CD4-positive, alpha-beta T cell (primary cell): ENCODE data around the gene GALNT2. TPM values are rescaled to one million over a fixed set of nuclear protein-coding genes. Genes with fewer than 3 reads are reported as not detected.

Source experiments
- ATAC-seq: fragments of 200-7000 bp; cut with Tn5 transposase; one replicate; pipeline ENCODE4 v1.10.0; 2022; ENCODE audit warnings: mild to moderate bottlenecking; ENCODE audit not compliant: poor library complexity
- CTCF ChIA-PET: fragments of 350-600 bp; sonication (Branson Sonifier 250); formaldehyde crosslinking; loops from one replicate; lab custom pipeline; 2021; ENCODE audit warnings: antibody characterized with exemption, inconsistent platforms; lab: Charles Lee
- POLR2A ChIA-PET: fragments of 350-600 bp; sonication (Branson Sonifier 250); formaldehyde crosslinking; loops from one replicate; lab custom pipeline; 2021; ENCODE audit warnings: antibody characterized with exemption, inconsistent platforms; lab: Charles Lee
- DNase-seq, 14 experiments: peaks; one replicate each; pipeline ENCODE4 v3.0.0-alpha.2; 2013 to 2020; ENCODE audit warnings: mixed read lengths in 2 of 14
- H3K27ac ChIP-seq, 2 donors: one replicate each; pipeline versions ENCODE4 v1.5.1 to v1.7.0; 2013; ENCODE audit warnings: low read length in 2 of 2, low read depth in 1 of 2, mild to moderate bottlenecking in 1 of 2
- H3K27me3 ChIP-seq, 2 experiments: 1 replicate in 1 of 2; 2 replicates in 1 of 2; pipeline versions ENCODE4 v1.6.1 to v1.7.0; 2013; ENCODE audit warnings: low read length in 2 of 2, control low read depth in 1 of 2, mild to moderate bottlenecking in 1 of 2, moderate library complexity in 1 of 2; ENCODE audit not compliant: insufficient read depth in 2 of 2, control insufficient read depth in 1 of 2
- H3K36me3 ChIP-seq: one replicate; pipeline ENCODE4 v1.6.1; 2013; ENCODE audit warnings: low read length, control low read depth; ENCODE audit not compliant: insufficient read depth
- H3K4me1 ChIP-seq: one replicate; pipeline ENCODE4 v1.6.1; 2013; ENCODE audit warnings: low read length, control low read depth; ENCODE audit not compliant: insufficient read depth
- H3K4me3 ChIP-seq: one replicate; pipeline ENCODE4 v1.5.1; 2013; ENCODE audit warnings: mild to moderate bottlenecking, low read length, moderate library complexity
- H3K9me3 ChIP-seq, 2 experiments: 1 replicate in 1 of 2; 2 replicates in 1 of 2; pipeline versions ENCODE4 v1.6.1 to v1.7.0; 2013; ENCODE audit warnings: low read length in 2 of 2, mild to moderate bottlenecking in 2 of 2, control low read depth in 1 of 2, moderate library complexity in 1 of 2; ENCODE audit not compliant: control insufficient read depth in 1 of 2, insufficient read depth in 1 of 2
- H3K27ac Mint-ChIP-seq: one replicate; pipeline ENCODE4 v1.8.0; 2020; ENCODE audit warnings: mixed read lengths
- H3K27me3 Mint-ChIP-seq: one replicate; pipeline ENCODE4 v1.8.0; 2021; ENCODE audit warnings: mixed read lengths
- H3K36me3 Mint-ChIP-seq: one replicate; pipeline ENCODE4 v1.8.0; 2021; ENCODE audit warnings: low read depth, mixed read lengths
- H3K4me1 Mint-ChIP-seq: one replicate; pipeline ENCODE4 v1.8.0; 2021; ENCODE audit warnings: low read depth, mixed read lengths
- H3K4me3 Mint-ChIP-seq: one replicate; pipeline ENCODE4 v1.8.0; 2020; ENCODE audit warnings: mild to moderate bottlenecking, mixed read lengths
- H3K9me3 Mint-ChIP-seq: one replicate; pipeline ENCODE4 v1.8.0; 2020; ENCODE audit warnings: mixed read lengths
- intact Hi-C, 2 experiments: fragments of 100-400 bp; cut with DNase I in 1 of 2; cut with micrococcal nuclease in 1 of 2; formaldehyde crosslinking; loops; one replicate each; pipeline versions ENCODE4 v1.15.1 to v1.9.0; 2023 to 2025; cut with DNase I, micrococcal nuclease
- total RNA-seq, 174 experiments: library from RNA in 2 of 174; stranded (reverse) in 2 of 174; gene quantifications; one replicate each; pipeline ENCODE4 v1.2.3 and lab custom pipeline; 2021 to 2026
- TF ChIP-seq, protein P1 (sequence below): fragments of 200-600 bp; IDR thresholded peaks from one replicate; pipeline ENCODE4 v1.8.0; 2022; ENCODE audit warnings: antibody characterized with exemption, mild to moderate bottlenecking

GALNT2 gene
- total RNA-seq, 2 experiments from 2014 or later: 11.0 to 11.4 TPM

DNA sequence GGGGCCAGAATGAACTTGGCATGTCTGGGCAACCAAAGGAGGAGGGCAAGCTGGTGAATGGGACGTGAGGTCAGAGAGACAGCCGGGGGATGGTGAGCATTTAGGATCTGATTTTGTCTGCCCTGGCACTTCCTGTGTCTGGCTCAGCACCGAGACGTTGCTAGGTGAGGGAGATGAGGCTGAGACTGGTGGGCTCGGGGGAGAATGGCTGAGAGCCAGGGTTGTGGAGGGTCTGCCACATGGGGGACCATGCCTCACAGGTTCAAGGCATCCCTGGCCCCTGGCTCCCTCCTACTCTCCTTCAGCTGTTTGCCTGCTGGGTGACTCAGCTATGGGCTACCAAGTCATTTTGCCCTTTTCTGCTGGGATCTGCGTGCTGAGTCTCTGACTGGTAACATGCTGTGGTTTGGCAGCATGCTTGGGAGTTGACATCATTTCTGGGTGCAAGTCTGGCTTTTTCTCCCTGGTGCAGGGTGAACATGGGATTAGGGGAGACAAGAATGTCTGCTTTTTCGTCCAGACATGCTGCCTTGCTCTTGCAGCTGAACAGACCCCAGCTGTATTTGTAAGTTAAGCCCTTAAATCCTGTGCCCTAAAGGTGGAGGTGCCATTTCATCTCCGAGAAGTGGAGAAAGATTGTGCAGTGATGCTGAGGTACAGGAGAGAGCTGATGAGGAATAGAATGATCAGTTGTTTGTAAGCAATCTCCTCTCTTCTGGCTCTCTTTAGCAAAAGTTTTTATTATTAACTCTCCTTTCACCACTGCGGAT, 17.6 kb downstream of the GALNT2 start:
- ChIA-PET CTCF (no interaction called here), POLR2A (no interaction called here)
- H3K9me3 Mint-ChIP-seq: no peaks in the 10 kb centered on the region
- peaks cover 15% of the 10 kb centered on the region for H3K4me1 ChIP-seq
- H3K27ac Mint-ChIP-seq: peak overlapping the region; percentile 50
- H3K27ac ChIP-seq: no peak overlapping the region
- intact Hi-C loops: no loop called here
- H3K4me1 Mint-ChIP-seq: peaks cover 75% of the 10 kb centered on the region
- H3K4me3 ChIP-seq: no peak overlapping the region
- peak overlapping the region; percentile 13 for H3K4me3 Mint-ChIP-seq
- peaks cover 0 to 9% of the 10 kb centered on the region in 2 experiments for H3K9me3 ChIP-seq
- ATAC-seq (peak; percentile 66), DNase-seq (peak in 2 of 14 experiments; percentile 6 to 41)
- no peaks in the 10 kb centered on the region for H3K27me3 ChIP-seq
- H3K36me3 ChIP-seq: no peaks in the 10 kb centered on the region
- TF ChIP-seq, protein P1, sequence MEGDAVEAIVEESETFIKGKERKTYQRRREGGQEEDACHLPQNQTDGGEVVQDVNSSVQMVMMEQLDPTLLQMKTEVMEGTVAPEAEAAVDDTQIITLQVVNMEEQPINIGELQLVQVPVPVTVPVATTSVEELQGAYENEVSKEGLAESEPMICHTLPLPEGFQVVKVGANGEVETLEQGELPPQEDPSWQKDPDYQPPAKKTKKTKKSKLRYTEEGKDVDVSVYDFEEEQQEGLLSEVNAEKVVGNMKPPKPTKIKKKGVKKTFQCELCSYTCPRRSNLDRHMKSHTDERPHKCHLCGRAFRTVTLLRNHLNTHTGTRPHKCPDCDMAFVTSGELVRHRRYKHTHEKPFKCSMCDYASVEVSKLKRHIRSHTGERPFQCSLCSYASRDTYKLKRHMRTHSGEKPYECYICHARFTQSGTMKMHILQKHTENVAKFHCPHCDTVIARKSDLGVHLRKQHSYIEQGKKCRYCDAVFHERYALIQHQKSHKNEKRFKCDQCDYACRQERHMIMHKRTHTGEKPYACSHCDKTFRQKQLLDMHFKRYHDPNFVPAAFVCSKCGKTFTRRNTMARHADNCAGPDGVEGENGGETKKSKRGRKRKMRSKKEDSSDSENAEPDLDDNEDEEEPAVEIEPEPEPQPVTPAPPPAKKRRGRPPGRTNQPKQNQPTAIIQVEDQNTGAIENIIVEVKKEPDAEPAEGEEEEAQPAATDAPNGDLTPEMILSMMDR: no peak
- no peaks in the 10 kb centered on the region for H3K27me3 Mint-ChIP-seq
- H3K36me3 Mint-ChIP-seq: peaks cover 4% of the 10 kb centered on the region

DNA sequence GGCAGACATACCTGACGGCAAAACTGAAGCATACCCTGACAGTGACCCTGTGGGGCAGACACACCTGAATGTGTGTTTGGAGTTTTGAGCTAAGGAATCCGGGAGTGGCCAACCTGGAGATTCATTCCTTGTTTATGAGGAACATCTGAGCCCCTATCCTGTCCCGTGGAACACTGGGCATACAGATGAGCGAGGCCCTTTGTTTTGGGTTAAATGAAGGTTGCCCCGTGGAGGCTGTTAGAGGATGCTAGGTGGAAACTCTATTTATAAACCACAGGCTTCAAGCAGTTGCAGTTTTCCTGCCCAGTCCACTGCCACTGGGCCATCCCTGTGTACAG, 18.1 kb downstream of the GALNT2 start:
- no peak overlapping the region for H3K4me3 ChIP-seq
- TF ChIP-seq, protein P1: no peak
- H3K4me1 ChIP-seq: peaks cover 15% of the 10 kb centered on the region
- CTCF ChIA-PET: no interaction called here
- H3K27me3 ChIP-seq: no peaks in the 10 kb centered on the region
- peaks cover 6% of the 10 kb centered on the region for H3K36me3 Mint-ChIP-seq
- POLR2A ChIA-PET: no interaction called here
- peaks cover 73% of the 10 kb centered on the region for H3K4me1 Mint-ChIP-seq
- H3K27ac Mint-ChIP-seq: peak overlapping the region; percentile 50
- ATAC-seq: no peak
- no peaks in the 10 kb centered on the region for H3K27me3 Mint-ChIP-seq
- no peak overlapping the region for H3K4me3 Mint-ChIP-seq
- no peak overlapping the region for H3K27ac ChIP-seq
- H3K9me3 ChIP-seq: peaks cover 0 to 9% of the 10 kb centered on the region in 2 experiments
- no peaks in the 10 kb centered on the region for H3K36me3 ChIP-seq
- DNase-seq: no peak
- no peaks in the 10 kb centered on the region for H3K9me3 Mint-ChIP-seq
- intact Hi-C loops: no loop called here

DNA sequence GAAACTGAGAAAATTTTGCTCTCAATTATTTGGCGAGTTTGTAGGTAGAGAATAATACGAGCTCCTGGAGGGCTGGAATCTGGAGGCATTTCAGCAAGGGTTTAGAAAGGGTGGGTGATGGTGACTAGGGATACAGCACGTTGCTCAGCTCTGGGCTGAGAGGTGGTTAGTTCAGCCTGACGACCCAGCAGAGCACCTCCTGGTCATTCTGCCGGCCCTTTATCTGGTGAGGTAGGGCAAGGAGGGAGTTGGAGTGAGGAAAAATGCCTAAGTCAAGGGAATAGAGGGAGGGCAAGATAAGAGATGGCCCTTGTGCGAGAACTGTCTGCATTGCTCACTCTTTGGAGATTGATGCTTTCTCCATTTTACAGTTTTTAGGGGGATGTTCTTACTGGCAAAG, 19.1 kb downstream of the GALNT2 start:
- ChIA-PET POLR2A (no interaction called here), CTCF (no interaction called here)
- H3K27ac Mint-ChIP-seq: no peak overlapping the region
- H3K4me3 Mint-ChIP-seq: no peak overlapping the region
- DNase-seq: no peak
- TF ChIP-seq, protein P1: no peak
- H3K27me3 ChIP-seq: no peaks in the 10 kb centered on the region
- H3K9me3 ChIP-seq: peaks cover 0 to 9% of the 10 kb centered on the region in 2 experiments
- no peaks in the 10 kb centered on the region for H3K27me3 Mint-ChIP-seq
- H3K4me3 ChIP-seq: no peak overlapping the region
- H3K36me3 Mint-ChIP-seq: peaks cover 13% of the 10 kb centered on the region
- intact Hi-C loops: no loop called here
- H3K27ac ChIP-seq: no peak overlapping the region
- H3K36me3 ChIP-seq: no peaks in the 10 kb centered on the region
- no peaks in the 10 kb centered on the region for H3K9me3 Mint-ChIP-seq
- H3K4me1 ChIP-seq: peaks cover 15% of the 10 kb centered on the region
- no peak for ATAC-seq
- peaks cover 79% of the 10 kb centered on the region for H3K4me1 Mint-ChIP-seq
